Stimulated activated CD4-positive, alpha-beta T cell treated with anti-CD3 and anti-CD28 coated beads, Interleukin-2, amount 100 ng/mL, for 24 hours (primary cell): ENCODE results near the gene PHF2.
"Not testable (repeated sequence)": the region's sequence is repeated elsewhere in the genome, so short reads cannot be mapped to it uniquely, and the experiment has no call there.

Experiments
- DNase-seq, 2 donors: peaks; one replicate each; pipeline ENCODE4 v3.0.0-alpha.2; 2020

Gene PHF2

DNA sequence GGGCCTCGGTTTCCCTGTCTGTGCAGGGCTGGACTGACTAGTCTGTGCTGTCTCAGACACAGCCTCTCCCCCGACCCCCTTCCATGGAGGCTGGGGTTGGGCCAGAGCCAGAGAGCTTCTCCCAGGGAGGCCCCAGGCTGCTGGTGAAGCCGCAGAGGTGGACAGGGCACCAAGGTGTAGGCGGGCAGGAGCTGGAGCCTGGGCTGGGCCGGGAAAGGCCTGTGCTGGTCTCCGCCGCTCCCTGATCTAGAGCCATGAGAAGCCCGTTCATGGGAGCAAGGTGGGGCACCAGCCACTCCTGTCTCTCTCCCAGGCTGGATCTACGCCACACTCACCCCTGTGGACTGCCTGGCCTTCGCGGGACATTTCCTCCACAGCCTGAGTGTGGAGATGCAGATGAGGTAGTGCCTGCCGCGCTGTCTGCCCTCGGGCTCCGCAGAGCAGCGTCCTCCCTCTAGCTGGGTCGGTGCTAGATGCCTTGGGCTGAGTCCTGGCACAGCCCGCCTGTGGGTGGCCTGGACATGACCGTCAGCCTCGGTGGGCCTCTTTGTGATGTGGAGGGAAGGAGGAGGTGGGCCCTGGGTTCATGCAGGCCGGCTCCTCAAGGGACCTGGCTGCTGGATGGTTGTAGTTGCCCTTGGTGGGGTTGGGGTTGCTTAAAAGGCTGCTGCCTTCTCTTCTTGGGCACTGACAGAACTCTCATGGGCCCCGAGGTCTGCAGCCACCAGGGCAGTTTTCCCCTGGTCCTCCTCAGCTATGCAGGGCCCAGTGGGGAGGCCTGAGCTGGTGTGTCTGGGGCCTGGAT, 79.4 kb downstream of the PHF2 start:
- DNase-seq = no peak

DNA sequence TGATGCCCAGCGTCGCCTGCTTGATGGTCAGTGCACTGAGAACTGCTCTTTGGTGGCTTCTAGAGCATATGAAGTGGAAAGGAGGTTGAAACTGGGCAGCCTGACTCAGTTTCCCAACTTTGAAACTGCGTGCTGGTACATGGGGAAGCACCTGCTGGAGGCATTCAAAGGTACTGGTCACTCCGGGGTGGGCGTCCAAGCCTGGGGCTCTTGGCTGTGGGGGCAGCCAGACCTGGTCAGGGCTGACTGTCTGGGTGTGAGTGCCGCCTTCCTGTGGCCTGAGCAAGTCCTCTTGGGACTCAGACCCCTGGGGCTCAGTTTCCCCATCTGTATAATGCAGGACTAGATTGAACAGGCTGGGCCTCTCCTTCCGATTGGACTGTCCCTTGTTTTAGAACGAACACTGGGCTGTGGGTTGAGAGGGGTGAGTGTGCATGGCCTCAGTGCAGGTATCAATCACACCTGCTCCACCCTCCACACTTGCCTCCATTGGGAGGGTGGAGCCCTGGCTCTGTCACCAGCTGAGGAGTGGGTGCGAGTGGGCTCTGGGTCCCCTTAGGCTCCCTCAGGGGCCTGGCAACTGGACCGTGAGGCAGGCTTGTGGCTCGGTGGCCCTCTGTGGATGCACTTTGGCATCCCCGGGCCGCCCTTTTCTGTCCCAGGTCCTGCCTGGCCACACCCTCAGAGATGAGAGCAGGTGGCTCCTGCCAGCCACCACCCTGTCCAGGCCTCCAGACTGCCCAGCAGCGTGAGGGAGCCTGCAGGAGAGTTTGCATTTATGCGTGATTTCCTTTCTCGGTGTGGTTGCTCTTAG, 80.2 kb downstream of the PHF2 start:
- DNase-seq = no peak

DNA sequence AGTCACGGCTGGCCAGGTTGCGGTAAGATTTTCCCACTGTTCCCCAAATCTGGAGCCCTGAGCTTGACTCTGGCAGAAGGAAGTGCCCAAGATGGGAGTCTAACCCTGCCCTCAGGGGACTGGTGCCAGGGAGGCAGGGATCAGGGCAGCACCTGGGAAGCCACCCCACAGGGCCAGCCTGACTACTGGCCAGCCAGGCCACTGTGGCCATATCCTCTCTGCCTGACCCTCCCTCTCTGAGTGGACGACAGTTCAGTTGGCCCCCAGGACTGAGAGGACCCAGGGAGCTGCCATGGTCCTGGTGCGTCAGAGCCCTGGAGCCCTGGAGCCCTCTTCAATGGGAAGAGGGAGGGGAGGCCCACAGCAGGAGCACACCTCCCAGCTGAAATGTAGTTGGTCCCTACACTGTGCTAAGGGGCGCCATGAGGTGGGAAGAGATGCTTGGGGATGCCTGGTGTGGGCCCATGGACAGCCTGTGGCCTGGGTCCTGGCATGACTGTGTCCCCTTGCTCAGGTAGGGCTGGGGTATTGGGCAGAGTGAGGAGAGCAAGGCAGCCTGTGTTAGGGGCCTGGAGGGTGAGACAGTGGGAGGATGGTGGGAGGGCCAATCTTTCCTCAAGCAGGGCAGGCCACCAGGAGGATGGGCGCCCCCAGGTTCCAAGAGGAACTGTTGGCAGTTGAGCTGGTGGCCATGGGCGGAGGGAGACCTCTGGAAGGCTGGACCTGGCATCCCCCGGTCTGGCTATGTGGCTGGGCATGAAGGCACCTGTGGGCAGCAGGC, 81.1 kb downstream of the PHF2 start:
- DNase-seq = no peak

DNA sequence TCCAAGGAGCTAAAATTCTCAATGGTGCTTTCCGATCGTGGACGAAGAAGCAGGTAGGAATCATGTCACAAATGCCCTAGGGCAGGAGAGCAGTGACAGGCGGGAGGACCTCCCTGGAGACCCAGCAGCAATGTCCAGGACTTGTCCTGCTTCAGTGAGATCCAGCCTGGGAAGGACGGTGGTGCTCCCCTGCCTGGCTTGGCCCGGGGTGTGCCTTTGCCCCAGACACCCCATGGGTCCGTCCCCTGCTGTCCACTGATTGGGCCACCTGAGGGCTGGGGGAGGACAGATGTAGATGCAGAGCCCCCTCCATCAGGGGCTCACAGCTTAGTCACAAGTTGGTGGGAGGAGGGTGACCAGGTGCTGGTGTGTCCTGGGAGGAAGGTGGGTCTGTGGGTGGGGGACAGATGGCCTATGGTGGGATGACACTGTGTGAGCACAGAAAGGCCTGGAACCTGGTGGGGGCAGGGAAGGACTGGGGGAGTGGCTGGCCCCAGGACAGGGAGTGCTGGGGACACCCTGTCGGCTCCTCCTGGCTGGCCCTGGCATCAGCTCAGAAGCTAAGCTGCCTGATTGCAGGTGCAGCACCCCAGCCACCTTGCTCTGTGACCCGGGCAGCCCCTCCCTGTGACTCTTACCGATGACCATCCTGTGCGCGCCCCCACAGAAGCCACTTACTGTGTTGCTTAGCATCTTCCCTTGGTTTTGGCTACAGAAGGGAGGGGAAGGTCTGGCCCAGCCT, 82.0 kb downstream of the PHF2 start:
- DNase-seq = no peak

DNA sequence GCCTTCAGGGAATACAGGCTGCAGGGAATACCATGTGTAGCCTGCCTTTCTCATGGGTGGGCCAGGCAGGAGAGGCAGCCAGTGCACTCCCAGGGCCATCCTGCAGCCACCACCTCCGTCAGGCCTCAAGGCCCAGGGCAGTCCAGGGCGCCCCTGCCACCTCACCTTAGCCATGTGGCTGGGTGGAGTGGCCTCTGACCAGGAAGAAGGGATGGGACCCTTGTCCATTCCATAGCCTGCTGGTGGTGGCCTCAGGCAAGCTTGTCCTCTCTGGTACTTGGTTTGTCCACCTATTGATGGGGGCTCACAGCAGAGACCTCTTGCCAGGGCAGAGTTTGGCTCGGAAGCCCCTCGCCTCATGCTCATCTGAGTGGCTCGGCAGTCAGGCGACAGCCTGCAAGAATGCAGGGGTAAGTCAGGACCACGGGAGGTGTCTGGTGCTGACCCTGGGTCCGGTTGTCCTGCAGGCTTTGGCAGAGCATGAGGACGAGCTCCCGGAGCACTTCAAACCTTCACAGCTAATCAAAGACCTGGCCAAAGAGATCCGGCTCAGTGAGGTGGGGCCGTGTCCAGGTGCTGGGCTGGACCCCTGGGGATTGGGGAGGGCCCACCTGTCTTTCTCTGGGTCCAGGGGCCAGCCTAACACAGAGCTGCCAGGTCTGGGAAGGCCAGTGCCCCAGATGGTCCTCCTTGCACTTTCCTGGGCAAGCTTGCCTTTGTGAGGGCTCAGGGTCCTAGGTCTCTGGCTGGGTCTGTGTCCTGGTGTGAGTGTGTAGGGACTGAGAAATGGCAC, 82.9 kb downstream of the PHF2 start:
- DNase-seq = no peak

DNA sequence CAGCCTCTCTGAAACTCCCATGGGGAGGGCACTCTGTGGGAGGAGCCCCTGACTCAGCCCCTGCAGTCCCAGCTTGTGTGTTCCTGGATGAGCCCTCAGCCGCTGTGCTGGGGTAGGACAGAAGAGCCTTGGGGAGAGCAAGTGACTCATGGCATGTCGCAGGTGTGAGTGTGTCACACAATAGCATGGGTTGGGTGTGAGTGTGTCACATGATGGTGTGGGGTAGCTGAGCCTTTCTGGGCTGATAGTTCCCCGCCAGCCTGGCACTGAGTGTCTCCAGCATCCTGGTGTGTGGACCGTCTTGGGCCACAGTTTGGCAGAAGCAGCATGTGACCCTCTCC, 83.4 kb downstream of the PHF2 start:
- no peak for DNase-seq

DNA sequence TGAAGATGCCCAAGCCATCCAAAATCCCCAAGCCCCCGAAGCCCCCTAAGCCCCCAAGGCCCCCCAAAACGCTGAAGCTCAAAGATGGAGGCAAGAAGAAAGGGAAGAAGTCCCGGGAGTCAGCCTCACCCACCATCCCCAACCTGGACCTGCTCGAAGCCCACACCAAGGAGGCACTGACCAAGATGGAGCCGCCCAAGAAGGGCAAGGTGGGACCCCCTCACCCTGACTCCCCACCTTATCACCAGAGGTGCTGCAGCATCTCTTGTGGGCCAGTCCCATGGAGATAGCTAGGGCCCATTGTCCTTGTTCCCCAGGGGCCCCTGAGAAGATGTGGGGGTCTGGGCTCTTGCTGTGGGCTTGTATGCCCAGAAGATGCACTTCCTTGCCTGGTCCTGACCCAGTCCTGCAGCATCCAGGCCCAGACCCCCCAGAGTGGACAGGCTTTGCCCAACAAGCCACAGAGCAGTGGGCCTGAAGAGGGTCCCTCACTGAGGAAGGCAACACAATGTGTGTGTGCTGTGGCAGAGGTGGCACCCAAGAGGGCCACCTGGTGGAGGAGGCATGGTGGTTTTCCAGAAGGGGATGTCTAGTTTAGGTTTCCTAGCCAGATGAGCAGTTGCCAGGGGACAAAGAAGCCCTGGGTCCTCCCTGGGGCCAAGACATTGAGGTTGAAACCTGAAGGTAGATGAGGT, 84.1 kb downstream of the PHF2 start:
- DNase-seq = no peak

DNA sequence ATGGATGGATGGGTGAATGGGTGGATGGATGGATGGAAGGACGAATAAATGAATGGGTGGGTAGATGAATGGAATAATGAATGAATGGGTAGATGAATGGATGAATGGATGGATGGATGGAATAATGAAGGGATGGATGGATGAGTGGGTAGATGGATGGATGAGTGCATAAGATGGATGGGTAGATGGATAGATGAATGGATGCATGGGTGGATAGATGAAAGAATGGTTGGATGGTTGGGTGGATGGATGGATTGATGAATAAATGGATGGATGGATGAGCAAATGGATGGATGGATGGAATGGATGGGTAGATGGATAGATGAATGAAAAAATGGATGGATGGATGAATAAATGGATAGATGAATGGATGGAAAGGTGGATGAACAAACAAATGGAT, 85.2 kb downstream of the PHF2 start:
- no peak for DNase-seq

DNA sequence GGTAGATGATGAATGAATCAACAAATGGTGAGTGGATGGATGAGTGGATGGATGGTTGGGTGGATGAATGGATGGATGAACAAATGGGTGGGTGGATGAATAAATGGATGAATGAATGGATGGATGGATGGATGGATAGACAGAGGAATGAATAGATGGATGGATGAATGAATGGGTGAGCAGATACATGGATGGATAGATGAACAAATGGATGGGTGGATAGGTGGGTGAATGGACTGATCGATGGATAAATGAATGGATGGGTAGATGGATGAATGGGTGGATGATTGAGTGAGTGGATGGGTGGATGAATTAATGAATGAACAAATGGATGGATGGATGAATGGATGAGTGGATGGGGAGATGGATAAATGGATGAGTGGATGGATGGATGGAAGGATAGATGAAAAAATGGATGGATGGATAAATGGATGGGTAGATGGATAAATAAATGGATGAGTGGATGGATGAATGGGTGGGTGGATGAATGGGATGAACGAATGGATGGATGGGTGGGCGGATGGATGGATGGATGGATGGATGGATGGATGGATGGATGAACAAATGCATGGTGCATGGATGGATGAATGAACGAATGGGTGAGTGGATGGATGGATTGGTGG, 85.7 kb downstream of the PHF2 start:
- DNase-seq = no peak

DNA sequence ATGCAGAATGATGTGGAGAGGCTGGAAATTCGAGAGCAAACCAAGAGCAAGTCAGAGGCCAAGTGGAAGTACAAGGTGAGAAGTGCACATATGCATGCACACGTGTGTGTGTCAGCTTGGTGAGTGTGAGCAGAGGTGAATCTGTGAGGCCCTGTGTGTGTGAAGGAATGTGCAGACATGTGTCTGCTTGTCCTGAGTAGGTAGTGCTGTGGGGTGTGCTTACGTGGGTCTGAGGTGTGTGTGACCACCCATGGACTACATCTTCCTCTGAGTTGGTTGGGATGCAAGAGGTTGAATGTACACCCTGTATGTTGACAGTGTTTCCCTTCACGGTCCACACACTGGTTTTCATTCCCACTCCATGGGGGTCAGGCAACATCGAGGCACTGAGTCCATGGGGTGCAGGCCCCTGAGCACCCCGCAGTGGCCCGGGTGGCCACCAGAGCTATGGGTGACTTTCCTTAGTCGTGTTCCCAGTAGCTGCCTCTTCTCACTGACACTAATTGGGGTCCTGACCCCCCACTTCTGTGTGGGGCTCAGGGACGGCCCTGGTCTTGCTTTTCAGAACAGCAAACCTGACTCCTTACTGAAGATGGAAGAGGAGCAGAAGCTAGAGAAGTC, 86.7 kb downstream of the PHF2 start:
- DNase-seq = no peak

DNA sequence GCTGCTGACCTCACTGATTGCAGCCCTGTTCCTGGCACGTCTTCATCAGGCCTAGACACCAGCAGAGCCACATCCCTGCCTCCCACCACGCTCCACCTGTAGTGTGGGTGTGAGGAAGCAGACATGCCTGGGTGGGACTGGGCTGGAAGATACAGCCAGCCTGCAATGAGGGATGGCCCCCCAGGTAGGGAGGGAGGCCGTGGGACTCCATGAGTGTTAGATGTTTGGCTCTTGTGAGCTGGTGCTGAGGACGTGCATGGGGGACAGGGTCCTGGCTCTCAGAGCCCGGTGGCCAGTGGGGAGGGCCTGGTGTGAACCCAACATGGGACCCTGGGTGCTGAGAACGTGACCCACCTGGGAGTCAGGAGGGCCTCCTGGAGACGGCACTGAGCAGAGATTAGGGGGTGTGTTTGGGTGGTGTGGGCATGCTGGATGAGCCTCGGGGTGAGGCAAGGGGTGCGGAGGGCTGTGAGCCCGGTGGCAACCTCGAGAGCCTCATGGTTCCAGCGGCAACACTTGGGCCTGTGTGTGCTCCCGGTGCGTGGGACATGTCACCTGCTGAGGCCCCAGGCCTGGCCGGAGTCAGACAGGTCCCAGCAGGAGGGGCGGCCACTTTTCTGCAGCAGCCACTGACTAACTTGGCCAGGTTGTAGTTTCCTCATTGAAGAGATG, 87.6 kb downstream of the PHF2 start:
- DNase-seq = no peak

DNA sequence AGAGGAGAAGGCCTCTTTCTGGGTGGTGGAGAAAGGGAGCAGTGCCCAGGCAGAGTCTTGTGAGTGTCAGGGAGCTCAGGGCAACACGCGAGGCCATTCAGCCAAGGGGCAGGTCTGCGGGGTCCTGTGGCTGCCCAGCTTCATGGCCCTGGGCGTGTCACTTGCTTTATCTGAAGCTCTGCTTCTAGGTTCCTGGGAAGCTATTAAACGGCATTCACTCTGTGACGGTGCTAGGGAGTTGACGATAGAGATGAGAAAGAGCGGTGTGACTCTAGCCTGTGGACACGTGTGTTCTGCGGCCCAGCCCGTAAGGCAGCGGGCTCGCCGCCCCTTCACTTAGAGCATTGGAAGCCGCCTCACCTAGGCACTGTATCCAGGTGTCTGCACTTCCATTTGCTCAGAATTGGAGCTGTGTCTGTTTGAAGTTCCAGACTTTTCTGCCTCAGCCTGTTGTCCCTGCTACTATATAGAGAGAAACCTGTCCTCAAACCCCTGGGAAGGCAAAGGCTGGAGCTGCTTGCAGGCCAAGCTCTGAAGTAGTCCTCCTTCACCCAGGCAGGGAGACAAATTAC, 88.3 kb downstream of the PHF2 start:
- DNase-seq = no peak

DNA sequence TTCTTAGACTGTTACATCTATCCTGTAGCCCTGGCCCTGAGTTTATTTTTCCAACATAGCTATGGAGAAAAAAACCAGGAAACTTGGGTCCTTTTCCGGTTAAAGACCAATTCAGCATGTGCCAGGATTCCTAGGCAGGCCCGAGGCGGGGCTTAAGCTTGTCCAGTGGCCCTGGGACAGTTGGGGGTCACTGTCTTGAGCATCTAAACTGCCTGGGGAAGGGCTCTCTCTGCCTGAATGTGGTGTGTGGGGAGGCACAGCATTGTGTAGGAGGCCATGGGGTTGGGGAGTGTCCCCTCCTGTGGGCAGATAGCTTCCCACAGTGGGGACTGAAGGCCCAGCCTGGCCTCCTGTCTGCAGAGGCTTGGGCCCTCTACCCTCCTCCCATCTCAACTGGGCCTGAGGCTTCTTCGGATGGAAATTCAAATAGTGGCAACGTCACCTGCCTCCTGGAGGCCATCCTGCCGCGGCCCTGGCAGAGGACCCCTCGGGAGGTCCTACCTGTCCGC, 88.8 kb downstream of the PHF2 start:
- DNase-seq = no peak

DNA sequence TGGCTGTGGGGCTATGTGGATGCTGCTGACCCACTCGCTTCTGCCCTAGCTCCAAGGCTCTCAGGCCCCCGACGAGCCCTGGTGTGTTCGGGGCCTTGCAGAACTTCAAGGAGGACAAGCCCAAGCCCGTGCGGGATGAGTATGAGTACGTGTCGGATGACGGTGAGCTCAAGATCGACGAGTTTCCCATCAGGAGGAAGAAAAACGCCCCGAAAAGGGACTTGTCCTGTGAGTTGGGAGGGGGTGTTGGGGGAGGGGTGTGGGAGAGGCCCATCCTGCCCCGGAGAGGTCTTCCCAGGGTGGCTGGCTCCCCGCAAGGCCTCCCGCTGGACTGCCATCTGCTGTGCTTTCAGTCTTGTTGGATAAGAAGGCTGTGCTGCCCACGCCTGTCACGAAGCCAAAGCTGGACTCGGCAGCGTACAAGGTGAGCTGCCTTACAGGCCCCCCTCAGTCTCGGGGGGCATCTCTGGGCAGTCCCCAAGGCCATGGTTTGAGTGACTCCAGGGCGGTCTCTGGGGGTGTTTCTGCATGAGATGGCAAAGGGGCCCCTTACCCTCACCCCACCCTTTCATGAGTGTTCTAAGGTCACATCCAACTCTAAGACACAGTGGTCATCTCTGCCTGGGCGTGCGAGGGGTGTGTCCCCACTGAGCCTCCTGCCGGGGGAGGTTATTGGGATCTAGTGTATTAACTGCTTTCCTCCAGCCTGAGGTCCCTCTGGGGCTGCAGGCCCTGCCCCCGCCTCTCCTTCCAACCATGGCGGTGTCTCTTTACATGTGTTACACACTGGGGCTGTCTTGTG, 89.5 kb downstream of the PHF2 start:
- no peak for DNase-seq

DNA sequence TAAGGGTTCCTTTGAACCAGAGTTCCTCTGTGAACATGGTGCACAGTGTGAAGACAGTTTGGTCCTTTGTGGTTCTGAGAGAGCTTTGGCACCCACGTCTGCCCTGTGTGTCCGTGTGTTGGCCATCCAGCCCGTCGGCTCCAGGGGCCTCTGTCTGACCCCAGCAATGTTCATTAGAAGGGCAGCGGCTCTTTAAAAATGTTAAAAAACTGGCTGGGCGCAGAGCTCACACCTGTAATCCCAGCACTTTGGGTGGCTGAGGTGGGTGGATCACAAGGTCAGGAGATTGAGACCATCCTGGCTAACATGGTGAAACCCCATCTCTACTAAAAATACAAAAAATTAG, 90.0 kb downstream of the PHF2 start:
- not testable (repeated sequence) for DNase-seq

DNA sequence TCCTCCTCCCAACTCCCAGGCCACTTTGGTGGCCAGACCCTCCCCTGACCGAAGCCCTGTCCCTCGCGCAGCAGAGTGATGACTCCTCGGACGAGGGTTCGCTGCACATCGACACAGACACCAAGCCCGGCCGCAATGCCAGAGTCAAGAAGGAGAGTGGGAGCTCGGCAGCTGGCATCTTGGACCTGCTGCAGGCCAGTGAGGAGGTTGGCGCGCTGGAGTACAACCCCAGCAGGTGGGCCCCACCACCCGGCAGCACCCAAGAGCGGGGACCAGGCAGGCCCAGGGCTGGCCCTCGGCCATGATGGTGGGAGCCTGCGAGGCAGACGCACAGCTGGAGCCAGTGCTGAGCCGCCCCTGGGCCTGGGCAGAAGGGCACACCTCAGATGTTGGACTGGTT, 90.6 kb downstream of the PHF2 start:
- DNase-seq = no peak

DNA sequence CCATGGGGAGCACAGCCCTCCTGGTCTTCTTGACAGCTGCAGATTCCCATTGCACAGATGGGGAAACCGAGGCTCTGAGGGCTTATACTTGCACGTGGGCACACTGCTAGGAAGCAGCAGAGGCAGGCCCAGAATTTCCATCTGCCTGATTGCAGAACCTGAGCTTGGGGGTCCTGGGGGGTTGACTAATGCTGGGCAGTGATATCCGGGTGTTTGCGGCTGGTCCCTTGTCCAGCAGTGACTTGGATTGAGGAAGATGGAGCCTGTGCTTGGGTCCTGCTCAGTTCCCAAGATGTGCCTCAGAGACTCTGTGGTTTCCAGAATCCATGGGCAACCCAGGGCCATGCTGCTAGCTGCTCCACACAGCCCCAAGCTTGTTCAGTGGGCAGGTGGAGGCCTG, 91.2 kb downstream of the PHF2 start:
- DNase-seq = no peak

DNA sequence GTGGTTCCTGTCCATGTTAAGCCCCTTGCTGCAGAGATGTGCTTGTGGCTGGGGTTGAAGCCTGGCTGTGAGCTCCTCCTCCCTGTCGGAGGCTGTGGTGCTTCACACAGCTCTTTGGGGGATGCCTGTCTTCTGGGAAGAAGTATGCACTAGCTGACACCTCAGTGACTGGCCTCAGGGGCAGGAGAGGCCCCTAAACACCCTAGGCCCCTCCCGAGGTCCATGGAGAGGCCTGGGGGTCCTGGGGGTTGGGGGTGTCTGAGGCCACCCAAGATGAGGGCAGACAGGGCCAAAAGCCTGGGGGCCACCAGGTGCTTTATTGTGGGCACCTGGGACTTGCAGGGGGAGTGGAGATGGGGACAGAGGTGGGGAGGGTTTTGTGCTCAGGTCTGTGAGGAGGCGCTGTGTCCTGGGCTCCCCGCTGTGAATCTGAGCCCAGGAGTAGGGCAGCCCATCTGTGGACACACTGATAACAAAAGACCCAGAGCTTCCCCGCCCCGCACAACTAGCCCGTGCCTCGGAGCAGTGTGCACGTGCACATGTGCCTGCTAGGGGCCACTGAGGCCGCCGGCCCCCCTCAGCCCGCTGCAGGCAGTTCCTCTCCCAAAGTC, 92.0 kb downstream of the PHF2 start:
- no peak for DNase-seq
